SK-N-SH (cell line): Measurements from ENCODE around the gene RFX5. TPM values are rescaled to one million over a fixed set of nuclear protein-coding genes. Genes with fewer than 3 reads are reported as not detected.

Experiments
- CTCF ChIA-PET: fragments of 300-600, 350-600 bp; formaldehyde crosslinking; extraction: SDS; loops from one replicate; lab custom pipeline; 2021; lab: Yijun Ruan, JAX
- POLR2A ChIA-PET: fragments of 350-600 bp; sonication (Branson Sonifier 250); formaldehyde crosslinking; extraction: SDS; loops from one replicate; lab custom pipeline; 2020; ENCODE audit warnings: antibody characterized with exemption, inconsistent platforms; lab: Yijun Ruan, JAX
- DNase-seq: peaks from one replicate; pipeline ENCODE4 v3.0.0; 2012
- H2AFZ ChIP-seq: fragments of 200-600 bp; sonication (generic); 2 replicates; pipeline ENCODE4 v1.8.1; 2016; ENCODE audit warnings: antibody characterized with exemption, mild to moderate bottlenecking, low read depth
- H3F3A ChIP-seq: fragments of 200-600 bp; sonication (generic); replicated peaks from 2 replicates; pipeline ENCODE3; 2016; ENCODE audit warnings: antibody characterized with exemption, mild to moderate bottlenecking; ENCODE audit not compliant: insufficient read depth
- H3K27ac ChIP-seq, 2 experiments: fragments of 200-500 bp in 1 of 2; fragments of 200-600 bp in 1 of 2; sonication (Bioruptor generic) in 1 of 2; sonication (generic), shearing (Covaris generic) in 1 of 2; 2 replicates each; pipeline versions ENCODE4 v1.5.1 to v1.6.1; 2014 to 2016; ENCODE audit warnings: low read depth in 2 of 2, inconsistent platforms in 1 of 2, low read length in 1 of 2, mild to moderate bottlenecking in 1 of 2, mixed read lengths in 1 of 2
- H3K27me3 ChIP-seq: fragments of 200-600 bp; sonication (generic), shearing (Covaris generic); 2 replicates; pipeline ENCODE4 v1.6.1; 2016; ENCODE audit warnings: mixed run types; ENCODE audit not compliant: insufficient read depth
- H3K36me3 ChIP-seq, 2 experiments: fragments of 200-500 bp in 1 of 2; fragments of 200-600 bp in 1 of 2; sonication (Bioruptor generic) in 1 of 2; sonication (generic) in 1 of 2; replicated peaks in 1 of 2; 2 replicates each; pipeline versions ENCODE3 to v1.5.1; 2014 to 2016; ENCODE audit warnings: low read length in 1 of 2, mild to moderate bottlenecking in 1 of 2; ENCODE audit not compliant: insufficient read depth in 2 of 2, control insufficient read depth in 1 of 2
- H3K4me1 ChIP-seq, 2 experiments: fragments of 200-500 bp in 1 of 2; fragments of 200-600 bp in 1 of 2; sonication (Bioruptor generic) in 1 of 2; sonication (generic), shearing (Covaris generic) in 1 of 2; 2 replicates each; pipeline versions ENCODE4 v1.5.1 to v1.6.1; 2014 to 2016; ENCODE audit warnings: low read depth in 1 of 2, low read length in 1 of 2, mixed run types in 1 of 2; ENCODE audit not compliant: insufficient read depth in 2 of 2, control insufficient read depth in 1 of 2
- H3K4me2 ChIP-seq: fragments of 200-600 bp; sonication (generic), shearing (Covaris generic); 2 replicates; pipeline ENCODE4 v1.6.1; 2017; ENCODE audit warnings: mixed run types
- H3K4me3 ChIP-seq, 2 experiments: fragments of 200-500 bp in 1 of 2; fragments of 200-600 bp in 1 of 2; sonication (Bioruptor generic) in 1 of 2; sonication (generic), shearing (Covaris generic) in 1 of 2; 2 replicates each; pipeline versions ENCODE4 v1.5.1 to v1.8.1; 2014 to 2016; ENCODE audit warnings: low read depth in 2 of 2, inconsistent platforms in 1 of 2, low read length in 1 of 2, mild to moderate bottlenecking in 1 of 2, mixed read lengths in 1 of 2, moderate library complexity in 1 of 2
- H3K79me2 ChIP-seq: fragments of 200-600 bp; sonication (generic); 2 replicates; pipeline ENCODE4 v1.8.1; 2017; ENCODE audit warnings: mild to moderate bottlenecking; ENCODE audit not compliant: insufficient read depth
- H3K9ac ChIP-seq: fragments of 200-600 bp; sonication (generic); 2 replicates; pipeline ENCODE4 v1.6.1; 2017; ENCODE audit warnings: mixed run types
- H3K9me2 ChIP-seq: fragments of 200-600 bp; sonication (generic); 2 replicates; pipeline ENCODE4 v1.6.1; 2017; ENCODE audit warnings: mixed run types
- H3K9me3 ChIP-seq: fragments of 200-600 bp; sonication (generic); 2 replicates; pipeline ENCODE4 v1.6.1; 2017; ENCODE audit warnings: mixed run types, mild to moderate bottlenecking, moderate library complexity
- H4K20me1 ChIP-seq: fragments of 200-600 bp; sonication (generic); 2 replicates; pipeline ENCODE4 v1.6.1; 2017; ENCODE audit warnings: mild to moderate bottlenecking, mixed run types; ENCODE audit not compliant: insufficient read depth
- CHD2 ChIP-seq: fragments of 150-350 bp; IDR thresholded peaks from 2 replicates; pipeline ENCODE4 v1.6.1; 2018; ENCODE audit warnings: low read length; ENCODE audit not compliant: partially characterized antibody
- CTCF ChIP-seq: fragments of 200-600 bp; sonication (generic); IDR thresholded peaks from 2 replicates; pipeline ENCODE4 v1.6.1; 2017; ENCODE audit warnings: antibody characterized with exemption, mild to moderate bottlenecking, moderate library complexity
- EP300 ChIP-seq, 2 experiments: IDR thresholded peaks; 2 replicates each; pipeline versions ENCODE4 v1.4.0 to v1.6.1; 2012; ENCODE audit warnings: borderline replicate concordance in 1 of 2, low read depth in 1 of 2, low read length in 1 of 2
- FOXM1 ChIP-seq: IDR thresholded peaks from 2 replicates; pipeline ENCODE4 v1.4.0; 2012; ENCODE audit warnings: low read depth, mild to moderate bottlenecking
- JUND ChIP-seq: IDR thresholded peaks from 2 replicates; pipeline ENCODE4 v1.4.0; 2012
- POLR2AphosphoS5 ChIP-seq: IDR thresholded peaks from 2 replicates; pipeline ENCODE4 v1.6.1; 2012; ENCODE audit warnings: low read depth, low read length
- RCOR1 ChIP-seq: fragments of 150-350 bp; IDR thresholded peaks from 2 replicates; pipeline ENCODE4 v1.6.1; 2017; ENCODE audit warnings: antibody characterized with exemption, low read length
- SIN3A ChIP-seq: IDR thresholded peaks from 2 replicates; pipeline ENCODE4 v1.6.1; 2012; ENCODE audit warnings: low read depth, mild to moderate bottlenecking, low read length, moderate library complexity, borderline replicate concordance
- TCF12 ChIP-seq: IDR thresholded peaks from 2 replicates; pipeline ENCODE4 v1.4.0; 2012
- TEAD4 ChIP-seq: IDR thresholded peaks from 2 replicates; pipeline ENCODE4 v1.4.0; 2012; ENCODE audit warnings: mild to moderate bottlenecking, borderline replicate concordance; ENCODE audit not compliant: insufficient read depth
- ZBTB33 ChIP-seq: IDR thresholded peaks from 2 replicates; pipeline ENCODE4 v1.4.0; 2012; ENCODE audit warnings: low read depth, borderline replicate concordance
- WGBS: methylation state at CpG from one replicate; pipeline ENCODE4 v1.1.6; 2017; ENCODE audit warnings: low lambda C conversion rate; 5-methylcytosine and 5-hydroxymethylcytosine counted together
- polyA plus RNA-seq, 3 experiments: library from polyadenylated mRNA; depleted of rRNA; stranded (reverse); fragments of >200 nt; gene quantifications; 2 replicates each; pipeline ENCODE4 v1.2.3, GENCODE V29; 2012

The RFX5 gene
- polyA plus RNA-seq, 1 of the 3 experiments (the other 2 are of a cell fraction), result 29.1 TPM

DNA sequence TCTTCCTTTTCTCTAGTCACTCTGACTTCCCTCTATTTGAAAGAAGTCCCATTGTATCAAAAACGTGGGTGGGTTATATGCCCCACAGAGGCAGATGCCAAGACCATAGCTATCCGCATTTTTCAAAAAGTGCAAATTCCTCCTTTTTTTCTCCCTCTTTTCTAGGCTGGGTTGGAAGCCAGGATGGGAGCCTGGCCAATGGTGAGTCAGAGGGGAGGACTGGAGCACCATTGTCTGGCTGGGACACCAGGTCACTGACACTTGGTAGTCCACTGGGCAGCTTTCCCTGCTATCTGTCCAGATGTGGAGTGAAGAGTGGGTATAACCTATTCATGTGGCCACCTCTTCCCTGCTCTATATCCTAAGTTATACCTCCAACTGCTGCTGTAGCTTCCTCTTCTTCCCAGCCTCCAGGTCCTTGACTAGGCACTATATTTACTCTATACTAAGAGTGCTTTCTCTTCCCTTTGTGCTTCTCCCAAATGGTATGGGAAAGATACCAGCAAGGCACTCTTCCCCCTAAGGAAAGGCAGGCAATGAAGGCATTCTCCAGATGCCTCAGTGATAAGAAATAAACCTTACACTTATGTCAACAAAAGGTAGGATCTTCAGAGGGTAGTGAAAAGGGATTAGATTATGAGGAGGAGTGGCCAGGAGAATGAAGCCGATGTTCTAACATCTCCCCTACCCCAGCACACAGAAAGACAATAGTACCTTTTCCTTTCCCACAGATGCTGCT, 32.7 kb downstream of the RFX5 start (continued):
- peak; percentile 36; the same call in 1 of the 2 replicates for TF ChIP-seq POLR2AphosphoS5
- TF ChIP-seq CTCF, result no peak
- TF ChIP-seq TEAD4, result no peak
- TF ChIP-seq, all 33 proteins: peak for 10

- no peak for DNase-seq
- H3K27me3 ChIP-seq, result no peaks in the 10 kb centered on the region
- H4K20me1 ChIP-seq, result peaks cover 14% of the 10 kb centered on the region
- H3K9ac ChIP-seq, result no peak overlapping the region
- H3K36me3 ChIP-seq, result peaks cover 27 to 44% of the 10 kb centered on the region in 2 experiments
- no peak overlapping the region for H3K4me3 ChIP-seq
- no peaks in the 10 kb centered on the region for H3K9me2 ChIP-seq
- no peak for TF ChIP-seq SIN3A
- no peak for TF ChIP-seq JUND
- no peak for TF ChIP-seq ZBTB33
- TF ChIP-seq FOXM1, result no peak
- TF ChIP-seq EP300 (IDR thresholded peaks at IDR 0.05; ENCODE audit: borderline replicate concordance in 1 of 2, low read depth in 1 of 2, low read length in 1 of 2), result no peak
- TF ChIP-seq TCF12, result no peak
- no peak for TF ChIP-seq RCOR1
- no peak for TF ChIP-seq CHD2
- no peak overlapping the region for H2AFZ ChIP-seq
- no peaks in the 10 kb centered on the region for H3K9me3 ChIP-seq
- peaks cover 46% of the 10 kb centered on the region; the same call in 1 of the 2 replicates for H3K79me2 ChIP-seq
- peaks cover 40% of the 10 kb centered on the region for H3F3A ChIP-seq
- H3K4me1 ChIP-seq, result peaks cover 27 to 44% of the 10 kb centered on the region in 2 experiments
- POLR2A ChIA-PET, result interaction anchor here (0.8 kb wide), 1 partner anchor 10 kb away, joined by 3 read pairs; no protein-coding TSS in a partner anchor
- peak overlapping the region; percentile 44 to 90; a peak in 3 of 4 replicates for H3K27ac ChIP-seq
- peak overlapping the region; percentile 66 for H3K4me2 ChIP-seq
- WGBS, result 48% methylated on average over 2 of the region's 2 CpGs
- CTCF ChIA-PET, result interaction anchor here (0.6 to 15.1 kb wide), 4 partner anchors 11 to 74 kb away, joined by 3 to 309 read pairs (median 23); no protein-coding TSS in a partner anchor
These were observed 33.6 kb downstream of the RFX5 start for GRCh38 chr1:151313501-151313900.
